A549 (cell line): ENCODE data around the gene CCR5AS.

Experiments
- ATAC-seq, 2 experiments: fragments of 200-7000 bp in 1 of 2; fragments of >200 bp in 1 of 2; cut with Nextera tagmentation in 1 of 2; cut with Tn5 transposase in 1 of 2; 3 replicates each; pipeline versions ENCODE4 v1.8.0 to v1.9.1; 2018 to 2020; ENCODE audit warnings: mild to moderate bottlenecking in 1 of 2, moderate library complexity in 1 of 2
- CTCF ChIA-PET: fragments of 300-600 bp; sonication (Branson Sonifier 250); formaldehyde crosslinking; extraction: SDS; loops from one replicate; lab custom pipeline; 2021; ENCODE audit warnings: antibody characterized with exemption, inconsistent platforms; lab: Yijun Ruan, JAX
- POLR2A ChIA-PET: fragments of 350-600 bp; formaldehyde crosslinking; extraction: SDS; loops from one replicate; lab custom pipeline; 2021; ENCODE audit warnings: antibody characterized with exemption, inconsistent platforms; lab: Yijun Ruan, JAX
- DNase-seq, 2 experiments: peaks; one replicate each; pipeline versions ENCODE4 v3.0.0 to v3.0.0-alpha.2; 2011 to 2016; ENCODE audit warnings: low read depth in 1 of 2, low spot score in 1 of 2
- FAIRE-seq: peaks from 2 replicates; lab custom pipeline; 2011; peaks lifted over from hg19 to GRCh38; lab: Jason Lieb, UNC
- H3K27ac ChIP-seq, 2 experiments: fragments of >200 bp; sonication (Bioruptor Twin); formaldehyde crosslinking; 3 replicates each; pipeline ENCODE4 v1.5.1; 2016 to 2017
- H3K4me1 ChIP-seq: fragments of >200 bp; sonication (Bioruptor Twin); formaldehyde crosslinking; 3 replicates; pipeline ENCODE4 v1.6.1; 2016
- H3K4me2 ChIP-seq: fragments of >200 bp; sonication (Bioruptor Twin); formaldehyde crosslinking; 3 replicates; pipeline ENCODE4 v1.6.1; 2016
- H3K4me3 ChIP-seq: fragments of >200 bp; sonication (Bioruptor Twin); formaldehyde crosslinking; 3 replicates; pipeline ENCODE4 v1.5.1; 2016
- H3K9me3 ChIP-seq: fragments of >200 bp; sonication (Bioruptor Twin); formaldehyde crosslinking; 3 replicates; pipeline ENCODE4 v1.6.1; 2016
- BHLHE40 ChIP-seq: IDR thresholded peaks from 2 replicates; pipeline ENCODE4 v1.6.1; 2012; ENCODE audit warnings: low read depth, low read length, inconsistent platforms
- CHD2 ChIP-seq: fragments of 150-350 bp; IDR thresholded peaks from 2 replicates; pipeline ENCODE4 v1.6.1; 2014; ENCODE audit warnings: low read length; ENCODE audit not compliant: partially characterized antibody
- CTCF ChIP-seq: fragments of >200 bp; sonication (Bioruptor Twin); formaldehyde crosslinking; IDR thresholded peaks from 3 replicates; pipeline ENCODE4 v1.5.1; 2016
- E2F6 ChIP-seq: IDR thresholded peaks from 2 replicates; pipeline ENCODE4 v1.6.1; 2012; ENCODE audit warnings: low read depth, borderline replicate concordance
- EHF ChIP-seq: fragments of 250-450 bp; sonication (Bioruptor Pico); IDR thresholded peaks from 2 replicates; pipeline ENCODE4 v1.5.0; 2020; ENCODE audit warnings: mild to moderate bottlenecking
- FOXS1 ChIP-seq: fragments of 250-450 bp; sonication (Bioruptor Pico); IDR thresholded peaks from 2 replicates; pipeline ENCODE4 v1.5.0; 2020; ENCODE audit warnings: mild to moderate bottlenecking, moderate library complexity
- GATA3 ChIP-seq: IDR thresholded peaks from 2 replicates; pipeline ENCODE4 v1.6.1; 2012; ENCODE audit warnings: borderline replicate concordance
- HMGXB4 ChIP-seq: fragments of 250-450 bp; sonication (Bioruptor Pico); IDR thresholded peaks from 2 replicates; pipeline ENCODE4 v1.5.0; 2021; ENCODE audit warnings: mild to moderate bottlenecking, moderate library complexity, borderline replicate concordance
- HOXA7 ChIP-seq: fragments of 250-450 bp; sonication (Bioruptor Pico); IDR thresholded peaks from 2 replicates; pipeline ENCODE4 v1.5.0; 2020; ENCODE audit warnings: mild to moderate bottlenecking, moderate library complexity
- HOXB5 ChIP-seq: fragments of 250-450 bp; sonication (Bioruptor Pico); IDR thresholded peaks from 2 replicates; pipeline ENCODE4 v1.5.0; 2020; ENCODE audit warnings: mild to moderate bottlenecking, moderate library complexity
- JUNB ChIP-seq: fragments of >200 bp; sonication (Bioruptor Twin); formaldehyde crosslinking; IDR thresholded peaks from 2 replicates; pipeline ENCODE4 v1.6.1; 2016
- MAFK ChIP-seq: fragments of 450-650 bp; IDR thresholded peaks from 2 replicates; pipeline ENCODE4 v1.6.1; 2014; ENCODE audit not compliant: partially characterized antibody
- NR3C1 ChIP-seq: fragments of >200 bp; sonication (Bioruptor Twin); formaldehyde crosslinking; IDR thresholded peaks from 3 replicates; pipeline ENCODE4 v1.6.1; 2017
- PBX3 ChIP-seq: IDR thresholded peaks from 2 replicates; pipeline ENCODE4 v1.6.1; 2012
- PHF8 ChIP-seq: fragments of 200-600 bp; sonication (generic); IDR thresholded peaks from 2 replicates; pipeline ENCODE4 v1.6.1; 2016; ENCODE audit warnings: low read depth, mild to moderate bottlenecking, antibody characterized with exemption, moderate library complexity, borderline replicate concordance
- RNF2 ChIP-seq: fragments of 200-600 bp; sonication (generic); IDR thresholded peaks from 2 replicates; pipeline ENCODE4 v1.6.1; 2016; ENCODE audit warnings: low read depth, mild to moderate bottlenecking, antibody characterized with exemption, moderate library complexity, borderline replicate concordance
- SREBF2 ChIP-seq: fragments of 450-650 bp; IDR thresholded peaks from 2 replicates; pipeline ENCODE4 v1.6.1; 2014; ENCODE audit warnings: mild to moderate bottlenecking, moderate library complexity
- USF2 ChIP-seq: fragments of 450-650 bp; IDR thresholded peaks from 2 replicates; pipeline ENCODE4 v1.6.1; 2014; ENCODE audit warnings: antibody characterized with exemption
- ZFP36 ChIP-seq: fragments of 450-650 bp; IDR thresholded peaks from 2 replicates; pipeline ENCODE4 v1.6.1; 2014; ENCODE audit warnings: borderline replicate concordance; ENCODE audit not compliant: partially characterized antibody
- ZNF302 ChIP-seq: fragments of 250-450 bp; sonication (Bioruptor Pico); IDR thresholded peaks from 2 replicates; pipeline ENCODE4 v1.9.0; 2021; ENCODE audit warnings: inconsistent platforms, mild to moderate bottlenecking, moderate library complexity
- ZSCAN20 ChIP-seq: fragments of 250-450 bp; sonication (Bioruptor Pico); IDR thresholded peaks from 2 replicates; pipeline ENCODE4 v1.8.0; 2022; ENCODE audit warnings: mild to moderate bottlenecking, moderate library complexity
- WGBS: methylation state at CpG from one replicate; pipeline ENCODE4 v1.1.6; 2017; ENCODE audit errors: missing lambda C conversion rate; 5-methylcytosine and 5-hydroxymethylcytosine counted together

CCR5AS gene

GRCh38 chr3:46354984-46355383 lies 51.9 kb downstream of the CCR5AS start:
- Histone ChIP-seq H3K4me3 (no peak overlapping the region), H3K27ac (no peak overlapping the region), H3K9me3 (no peaks in the 10 kb centered on the region), H3K4me2 (no peak overlapping the region), H3K4me1 (no peaks in the 10 kb centered on the region)
- DNase-seq (no peak), ATAC-seq (no peak), FAIRE-seq (no peak)
- ChIA-PET POLR2A (no interaction called here), CTCF (interaction anchor here (1.4 to 1.6 kb wide), 2 partner anchors 23 to 276 kb away, joined by 3 to 4 read pairs; no protein-coding TSS in a partner anchor)
- TF ChIP-seq ZSCAN20 (CRISPR knock-in tag) (no peak), SREBF2 (no peak), HMGXB4 (no peak), NR3C1 (no peak)

GRCh38 chr3:46354478-46354877 lies 52.4 kb downstream of the CCR5AS start:
- no peak for ATAC-seq
- DNase-seq, result no peak
- Histone ChIP-seq H3K9me3 (no peaks in the 10 kb centered on the region), H3K4me1 (no peaks in the 10 kb centered on the region), H3K27ac (no peak overlapping the region), H3K4me2 (no peak overlapping the region), H3K4me3 (no peak overlapping the region)
- CTCF ChIA-PET, result interaction anchor here (1.4 to 1.6 kb wide), 2 partner anchors 24 to 275 kb away, joined by 3 to 4 read pairs; no protein-coding TSS in a partner anchor
- WGBS, result 0% methylated on average over 1 of the region's 1 CpG
- POLR2A ChIA-PET, result no interaction called here
- no peak for FAIRE-seq
- no peak for TF ChIP-seq EHF
- no peak for TF ChIP-seq USF2
- no peak for TF ChIP-seq GATA3
- TF ChIP-seq FOXS1 (CRISPR knock-in tag), result no peak
- TF ChIP-seq RNF2, result no peak

GRCh38 chr3:46353647-46354410 lies 53.0 kb downstream of the CCR5AS start, which contains the start of gene CCR2:
CCR2 (plus strand) TSS chr3:46354111; CDS start chr3:46357528, 3,417 bp downstream.
- Histone ChIP-seq H3K4me3 (no peak within 1 kb of the TSS), H3K4me2 (no peak within 1 kb of the TSS), H3K27ac (no peak within 1 kb of the TSS), H3K9me3 (no peaks in the 10 kb centered on the region), H3K4me1 (no peaks in the 10 kb centered on the region)
- WGBS, result 1% methylated on average over 7 of the region's 7 CpGs
- ChIA-PET POLR2A (no interaction called here), CTCF (interaction anchor here (0.6 to 1.6 kb wide), 3 partner anchors 25 to 275 kb away, joined by 3 to 4 read pairs (median 3); no protein-coding TSS in a partner anchor)
- ATAC-seq (no peak), DNase-seq (no peak), FAIRE-seq (no peak)
- TF ChIP-seq HOXA7, result no peak
- no peak for TF ChIP-seq ZSCAN20 (CRISPR knock-in tag)
- TF ChIP-seq E2F6, result no peak
- no peak for TF ChIP-seq PHF8
- no peak for TF ChIP-seq ZNF302 (CRISPR knock-in tag)

GRCh38 chr3:46353090-46353489 lies 53.8 kb downstream of the CCR5AS start:
- H3K4me1 ChIP-seq, result no peaks in the 10 kb centered on the region
- no peak overlapping the region for H3K4me2 ChIP-seq
- POLR2A ChIA-PET, result no interaction called here
- DNase-seq, result no peak
- CTCF ChIA-PET, result interaction anchor here (0.6 kb wide), 1 partner anchor 69 kb away, joined by 3 read pairs; no protein-coding TSS in a partner anchor
- WGBS, result 3% methylated on average over 4 of the region's 4 CpGs
- no peak overlapping the region for H3K4me3 ChIP-seq
- ATAC-seq, result no peak
- no peak for FAIRE-seq
- no peaks in the 10 kb centered on the region for H3K9me3 ChIP-seq
- H3K27ac ChIP-seq, result no peak overlapping the region
- no peak for TF ChIP-seq MAFK
- TF ChIP-seq E2F6, result no peak
- TF ChIP-seq FOXS1 (CRISPR knock-in tag), result no peak
- no peak for TF ChIP-seq CTCF
- no peak for TF ChIP-seq HOXB5
- no peak for TF ChIP-seq JUNB
- no peak for TF ChIP-seq BHLHE40
- no peak for TF ChIP-seq PBX3
- TF ChIP-seq ZFP36, result no peak
- TF ChIP-seq SREBF2, result no peak
- TF ChIP-seq ZSCAN20 (CRISPR knock-in tag), result no peak
- no peak for TF ChIP-seq CHD2
